HCT116 (cell line): Measurements from ENCODE around the gene ZGPAT. TPM values are rescaled to one million over a fixed set of nuclear protein-coding genes. Genes with fewer than 3 reads are reported as not detected.

Source experiments
- ATAC-seq: fragments of 200-7000 bp; cut with Tn5 transposase; 2 replicates; pipeline ENCODE4 v1.9.1; 2020; ENCODE audit warnings: mild to moderate bottlenecking, moderate library complexity
- BruUV-seq: library from RNA; stranded (reverse); fragments of 400-500 nt; replicated peaks from 2 replicates; lab custom pipeline; 2021; lab: Mats Ljungman, UMichigan
- CTCF ChIA-PET: fragments of 300-600 bp; sonication (Branson Sonifier 250); formaldehyde crosslinking; loops from one replicate; lab custom pipeline; 2021; ENCODE audit warnings: antibody characterized with exemption; lab: Charles Lee
- POLR2A ChIA-PET: fragments of 300-600, 350-600 bp; sonication (Branson Sonifier 250); formaldehyde crosslinking; loops from one replicate; lab custom pipeline; 2021; ENCODE audit warnings: antibody characterized with exemption; lab: Charles Lee
- RAD21 ChIA-PET, 2 experiments: fragments of 300-600 bp; sonication (Branson Sonifier 250); formaldehyde crosslinking; loops; one replicate each; lab custom pipeline; 2023; ENCODE audit warnings: low total read pairs in 2 of 2; ENCODE audit not compliant: uncharacterized antibody in 2 of 2, unreplicated experiment in 2 of 2, low non-redundant PET in 1 of 2; lab: Charles Lee
- DNase-seq: peaks from one replicate; pipeline ENCODE4 v3.0.0-alpha.2; 2010; ENCODE audit warnings: low read depth, low spot score
- H2AFZ ChIP-seq: fragments of 200-600 bp; shearing (Covaris generic), sonication (generic); 2 replicates; pipeline ENCODE4 v1.6.1; 2017; ENCODE audit warnings: low read depth, mixed run types, mixed read lengths, antibody characterized with exemption, low read length; ENCODE audit not compliant: poor library complexity, severe bottlenecking
- H3K27ac ChIP-seq: 2 replicates; pipeline ENCODE4 v1.5.1; 2012; ENCODE audit warnings: low read depth, low read length
- H3K27me3 ChIP-seq: fragments of 200-600 bp; sonication (generic); 2 replicates; pipeline ENCODE4 v1.6.1; 2016; ENCODE audit warnings: mixed run types, low read length, mixed read lengths; ENCODE audit not compliant: insufficient read depth
- H3K36me3 ChIP-seq, 2 experiments: fragments of 200-500 bp in 1 of 2; fragments of 200-600 bp in 1 of 2; sonication (Bioruptor generic) in 1 of 2; sonication (generic) in 1 of 2; 2 replicates each; pipeline versions ENCODE4 v1.5.1 to v1.6.1; 2014 to 2016; ENCODE audit warnings: low read length in 2 of 2, inconsistent platforms in 1 of 2, mixed read lengths in 1 of 2, mixed run types in 1 of 2; ENCODE audit not compliant: insufficient read depth in 2 of 2, control insufficient read depth in 1 of 2
- H3K4me1 ChIP-seq, 2 experiments: fragments of 200-600 bp in 1 of 2; sonication (generic) in 1 of 2; 2 replicates each; pipeline versions ENCODE4 v1.5.1 to v1.6.1; 2012 to 2017; ENCODE audit warnings: low read length in 2 of 2, inconsistent platforms in 1 of 2, mild to moderate bottlenecking in 1 of 2, mixed read lengths in 1 of 2, mixed run types in 1 of 2, moderate library complexity in 1 of 2; ENCODE audit not compliant: insufficient read depth in 2 of 2, control insufficient read depth in 1 of 2
- H3K4me2 ChIP-seq: fragments of 200-600 bp; sonication (generic); 2 replicates; pipeline ENCODE4 v1.6.1; 2017; ENCODE audit warnings: mixed run types, low read length, mixed read lengths
- H3K4me3 ChIP-seq, 2 experiments: fragments of 200-600 bp in 1 of 2; sonication (generic) in 1 of 2; replicated peaks in 1 of 2; 2 replicates each; pipeline ENCODE4 v1.5.1; 2011 to 2016; ENCODE audit warnings: low read length in 2 of 2, control low read depth in 1 of 2, low read depth in 1 of 2, mild to moderate bottlenecking in 1 of 2, mixed read lengths in 1 of 2, mixed run types in 1 of 2
- H3K79me2 ChIP-seq: fragments of 200-600 bp; sonication (generic); 2 replicates; pipeline ENCODE4 v1.6.1; 2017; ENCODE audit warnings: mild to moderate bottlenecking, mixed run types, low read length, moderate library complexity, mixed read lengths; ENCODE audit not compliant: insufficient read depth
- H3K9ac ChIP-seq: fragments of 200-600 bp; sonication (generic); 2 replicates; pipeline ENCODE4 v1.6.1; 2016; ENCODE audit warnings: low read length, mixed read lengths
- H3K9me2 ChIP-seq: fragments of 200-600 bp; sonication (generic), shearing (Covaris generic); 2 replicates; pipeline ENCODE4 v1.6.1; 2017; ENCODE audit warnings: mixed run types, mild to moderate bottlenecking, moderate library complexity; ENCODE audit not compliant: insufficient read depth
- H3K9me3 ChIP-seq, 2 experiments: fragments of 200-500 bp in 1 of 2; fragments of 200-600 bp in 1 of 2; sonication (Bioruptor generic) in 1 of 2; sonication (generic) in 1 of 2; 2 replicates each; pipeline ENCODE4 v1.6.1; 2014 to 2017; ENCODE audit warnings: low read length in 2 of 2, mixed read lengths in 2 of 2, inconsistent platforms in 1 of 2, low read depth in 1 of 2, mild to moderate bottlenecking in 1 of 2, mixed run types in 1 of 2, moderate library complexity in 1 of 2; ENCODE audit not compliant: control insufficient read depth in 1 of 2, insufficient read depth in 1 of 2
- H4K20me1 ChIP-seq: fragments of 200-600 bp; sonication (generic), shearing (Covaris generic); 2 replicates; pipeline ENCODE4 v1.6.1; 2017; ENCODE audit warnings: mixed run types, mild to moderate bottlenecking, moderate library complexity; ENCODE audit not compliant: insufficient read depth
- CBX3 ChIP-seq: IDR thresholded peaks from 2 replicates; pipeline ENCODE4 v1.6.1; 2012; ENCODE audit warnings: low read depth
- CEBPB ChIP-seq: IDR thresholded peaks from 2 replicates; pipeline ENCODE4 v1.6.1; 2012; ENCODE audit warnings: low read depth
- EGR1 ChIP-seq: IDR thresholded peaks from 2 replicates; pipeline ENCODE4 v1.6.1; 2012; ENCODE audit warnings: low read depth
- ELF1 ChIP-seq: IDR thresholded peaks from 2 replicates; pipeline ENCODE4 v1.6.1; 2012; ENCODE audit warnings: low read depth, borderline replicate concordance
- EZH2 ChIP-seq: fragments of 200-600 bp; sonication (generic); IDR thresholded peaks from 2 replicates; pipeline ENCODE4 v1.6.1; 2017; ENCODE audit warnings: antibody characterized with exemption, mixed run types
- EZH2phosphoT487 ChIP-seq: fragments of 200-600 bp; IDR thresholded peaks from 2 replicates; pipeline ENCODE4 v1.6.1; 2018; ENCODE audit warnings: antibody characterized with exemption, borderline replicate concordance
- FOSL1 ChIP-seq: IDR thresholded peaks from 2 replicates; pipeline ENCODE4 v1.6.1; 2012; ENCODE audit warnings: low read depth
- JUND ChIP-seq: IDR thresholded peaks from 2 replicates; pipeline ENCODE4 v1.6.1; 2012
- POLR2A ChIP-seq: IDR thresholded peaks from 2 replicates; pipeline ENCODE4 v1.7.0; 2011; ENCODE audit warnings: borderline replicate concordance; ENCODE audit not compliant: insufficient read depth, insufficient read length; ENCODE audit errors: extremely low read depth
- POLR2AphosphoS5 ChIP-seq: IDR thresholded peaks from 2 replicates; pipeline ENCODE4 v1.6.1; 2011; ENCODE audit warnings: mild to moderate bottlenecking, low read depth, low read length, moderate library complexity
- SP1 ChIP-seq: IDR thresholded peaks from 2 replicates; pipeline ENCODE4 v1.6.1; 2012; ENCODE audit warnings: low read depth
- SRF ChIP-seq: IDR thresholded peaks from 2 replicates; pipeline ENCODE4 v1.6.1; 2012; ENCODE audit warnings: low read depth
- TCF7L2 ChIP-seq: IDR thresholded peaks from 2 replicates; pipeline ENCODE4 v1.7.0; 2011; ENCODE audit warnings: borderline replicate concordance, inconsistent platforms; ENCODE audit not compliant: insufficient read depth, insufficient read length; ENCODE audit errors: extremely low read depth
- YY1 ChIP-seq: IDR thresholded peaks from 2 replicates; pipeline ENCODE4 v1.6.1; 2011; ENCODE audit warnings: low read length, low read depth, moderate library complexity, mild to moderate bottlenecking; ENCODE audit not compliant: insufficient replicate concordance; ENCODE audit errors: extremely low read depth
- ZFX ChIP-seq: fragments of 450-650 bp; IDR thresholded peaks from 2 replicates; pipeline ENCODE4 v1.6.1; 2017
- ZNF274 ChIP-seq: fragments of 200-500 bp; sonication (Bioruptor generic); IDR thresholded peaks from 2 replicates; pipeline ENCODE4 v1.6.1; 2014; ENCODE audit warnings: mild to moderate bottlenecking, low read depth, low read length, inconsistent platforms
- intact Hi-C: fragments of 100-400 bp; cut with micrococcal nuclease; formaldehyde crosslinking; loops from 2 replicates; pipeline ENCODE4 v1.10.0; 2022
- total RNA-seq: library from RNA; stranded (reverse); gene quantifications from one replicate; pipeline ENCODE4 v1.2.1, GENCODE V29; 2021; ENCODE audit not compliant: unreplicated experiment
- TF ChIP-seq, protein P1 (sequence below), 3 experiments: fragments of 200-600 bp in 1 of 3; sonication (generic) in 1 of 3; IDR thresholded peaks in 2 of 3; conservative IDR thresholded peaks in 1 of 3; 2 replicates each; pipeline ENCODE4 v1.5.1; 2012 to 2017; ENCODE audit warnings: low read depth in 2 of 3, low read length in 2 of 3, antibody characterized with exemption in 1 of 3, borderline replicate concordance in 1 of 3, control low read depth in 1 of 3, mild to moderate bottlenecking in 1 of 3, mixed read lengths in 1 of 3, mixed run types in 1 of 3, moderate library complexity in 1 of 3; ENCODE audit not compliant: insufficient read depth in 1 of 3
- TF ChIP-seq, protein P2 (sequence below): IDR thresholded peaks from 2 replicates; pipeline ENCODE4 v1.6.1; 2012; ENCODE audit warnings: low read depth
- TF ChIP-seq, protein P3 (sequence below): IDR thresholded peaks from 2 replicates; pipeline ENCODE4 v1.6.1; 2012

The ZGPAT gene
- total RNA-seq, 1 experiment from 2014 or later, result 30.6 TPM

DNA sequence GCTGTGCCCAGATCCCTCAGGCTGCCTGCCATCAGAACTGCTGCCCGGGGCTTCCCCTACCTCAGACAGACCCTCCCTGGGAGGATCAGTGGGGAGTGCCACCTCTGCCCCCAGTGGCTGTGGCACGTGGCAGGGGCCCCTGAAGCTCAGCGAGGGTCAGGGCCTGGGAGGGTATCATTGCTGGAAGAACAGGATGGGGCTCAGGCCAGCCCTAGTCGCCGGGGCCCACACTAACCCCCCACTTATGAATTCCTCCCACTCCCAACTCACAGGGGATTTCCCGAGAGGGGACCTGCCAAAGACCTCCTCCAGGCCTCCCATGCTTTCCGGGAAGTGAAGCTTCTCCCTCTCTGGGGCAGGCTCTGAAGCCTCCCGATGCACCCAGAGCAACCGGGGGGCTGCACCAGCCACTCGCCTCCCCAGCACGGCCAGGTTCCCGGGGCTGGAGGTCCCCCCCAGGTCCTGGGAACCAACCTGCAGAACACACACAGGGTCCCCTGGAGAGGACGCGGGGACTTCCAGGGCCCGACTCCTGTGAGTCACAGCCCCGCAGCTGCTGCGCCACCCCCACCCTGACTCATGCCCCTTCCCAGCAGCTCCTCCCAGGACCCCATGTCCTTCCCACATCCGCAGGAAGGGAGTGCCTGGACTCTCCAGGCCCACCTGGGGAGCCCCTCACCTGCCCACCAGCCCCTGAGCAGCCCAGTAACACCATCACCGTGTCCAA, 8.9 kb upstream of the ZGPAT start:
- Histone ChIP-seq H3K27ac (peak overlapping the region; percentile 91), H3K9me3 (no peaks in the 10 kb centered on the region), H3K9me2 (no peaks in the 10 kb centered on the region), H3K4me2 (peak overlapping the region; percentile 78), H3K79me2 (peaks cover 10% of the 10 kb centered on the region; the same call in 1 of the 2 replicates), H3K4me3 (peak overlapping the region; percentile 37 to 41), H3K9ac (peak overlapping the region; percentile 71), H3K27me3 (no peaks in the 10 kb centered on the region), H3K4me1 (peaks cover 35 to 78% of the 10 kb centered on the region in 2 experiments), H2AFZ (no peak overlapping the region), H3K36me3 (peaks cover 0 to 8% of the 10 kb centered on the region in 2 experiments; a peak in 1 of 4 replicates), H4K20me1 (no peaks in the 10 kb centered on the region)
- DNase-seq (peak; percentile 67), ATAC-seq (peak; percentile 58)
- ChIA-PET RAD21 (interaction anchor here (0.6 to 0.9 kb wide), 2 partner anchors 17 to 166 kb away, joined by 3 read pairs; no protein-coding TSS in a partner anchor), POLR2A (interaction anchor here (1.1 to 3.1 kb wide), 8 partner anchors 9 to 259 kb away, joined by 3 to 12 read pairs (median 6); partner anchors contain the start of genes ARFRP1, RTEL1, TPD52L2 and ZGPAT), CTCF (interaction anchor here (1.4 to 1.6 kb wide), 2 partner anchors 9 to 161 kb away, joined by 3 to 6 read pairs; partner anchors contain the start of genes ARFRP1, PTK6 and ZGPAT)
- BruUV-seq, result no TSS peak
- intact Hi-C loops, result loop anchor here (5.0 kb wide), 3 partner anchors 117 to 258 kb away; partner anchors contain the start of genes PTK6 and UCKL1
- no peak for TF ChIP-seq SRF
- no peak for TF ChIP-seq ZFX
- no peak for TF ChIP-seq EZH2
- TF ChIP-seq CEBPB, result no peak
- TF ChIP-seq EGR1, result no peak
- TF ChIP-seq, protein P1, sequence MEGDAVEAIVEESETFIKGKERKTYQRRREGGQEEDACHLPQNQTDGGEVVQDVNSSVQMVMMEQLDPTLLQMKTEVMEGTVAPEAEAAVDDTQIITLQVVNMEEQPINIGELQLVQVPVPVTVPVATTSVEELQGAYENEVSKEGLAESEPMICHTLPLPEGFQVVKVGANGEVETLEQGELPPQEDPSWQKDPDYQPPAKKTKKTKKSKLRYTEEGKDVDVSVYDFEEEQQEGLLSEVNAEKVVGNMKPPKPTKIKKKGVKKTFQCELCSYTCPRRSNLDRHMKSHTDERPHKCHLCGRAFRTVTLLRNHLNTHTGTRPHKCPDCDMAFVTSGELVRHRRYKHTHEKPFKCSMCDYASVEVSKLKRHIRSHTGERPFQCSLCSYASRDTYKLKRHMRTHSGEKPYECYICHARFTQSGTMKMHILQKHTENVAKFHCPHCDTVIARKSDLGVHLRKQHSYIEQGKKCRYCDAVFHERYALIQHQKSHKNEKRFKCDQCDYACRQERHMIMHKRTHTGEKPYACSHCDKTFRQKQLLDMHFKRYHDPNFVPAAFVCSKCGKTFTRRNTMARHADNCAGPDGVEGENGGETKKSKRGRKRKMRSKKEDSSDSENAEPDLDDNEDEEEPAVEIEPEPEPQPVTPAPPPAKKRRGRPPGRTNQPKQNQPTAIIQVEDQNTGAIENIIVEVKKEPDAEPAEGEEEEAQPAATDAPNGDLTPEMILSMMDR (IDR thresholded peaks at IDR 0.05 in 2 of 3, conservative IDR thresholded peaks at IDR 0.05 in 1 of 3; ENCODE audit: borderline replicate concordance in 1 of 3, insufficient read depth in 1 of 3, low read depth in 2 of 3, low read length in 2 of 3), result no peak
- no peak for TF ChIP-seq ELF1
- TF ChIP-seq YY1, result peak; percentile 24
- TF ChIP-seq, protein P2, sequence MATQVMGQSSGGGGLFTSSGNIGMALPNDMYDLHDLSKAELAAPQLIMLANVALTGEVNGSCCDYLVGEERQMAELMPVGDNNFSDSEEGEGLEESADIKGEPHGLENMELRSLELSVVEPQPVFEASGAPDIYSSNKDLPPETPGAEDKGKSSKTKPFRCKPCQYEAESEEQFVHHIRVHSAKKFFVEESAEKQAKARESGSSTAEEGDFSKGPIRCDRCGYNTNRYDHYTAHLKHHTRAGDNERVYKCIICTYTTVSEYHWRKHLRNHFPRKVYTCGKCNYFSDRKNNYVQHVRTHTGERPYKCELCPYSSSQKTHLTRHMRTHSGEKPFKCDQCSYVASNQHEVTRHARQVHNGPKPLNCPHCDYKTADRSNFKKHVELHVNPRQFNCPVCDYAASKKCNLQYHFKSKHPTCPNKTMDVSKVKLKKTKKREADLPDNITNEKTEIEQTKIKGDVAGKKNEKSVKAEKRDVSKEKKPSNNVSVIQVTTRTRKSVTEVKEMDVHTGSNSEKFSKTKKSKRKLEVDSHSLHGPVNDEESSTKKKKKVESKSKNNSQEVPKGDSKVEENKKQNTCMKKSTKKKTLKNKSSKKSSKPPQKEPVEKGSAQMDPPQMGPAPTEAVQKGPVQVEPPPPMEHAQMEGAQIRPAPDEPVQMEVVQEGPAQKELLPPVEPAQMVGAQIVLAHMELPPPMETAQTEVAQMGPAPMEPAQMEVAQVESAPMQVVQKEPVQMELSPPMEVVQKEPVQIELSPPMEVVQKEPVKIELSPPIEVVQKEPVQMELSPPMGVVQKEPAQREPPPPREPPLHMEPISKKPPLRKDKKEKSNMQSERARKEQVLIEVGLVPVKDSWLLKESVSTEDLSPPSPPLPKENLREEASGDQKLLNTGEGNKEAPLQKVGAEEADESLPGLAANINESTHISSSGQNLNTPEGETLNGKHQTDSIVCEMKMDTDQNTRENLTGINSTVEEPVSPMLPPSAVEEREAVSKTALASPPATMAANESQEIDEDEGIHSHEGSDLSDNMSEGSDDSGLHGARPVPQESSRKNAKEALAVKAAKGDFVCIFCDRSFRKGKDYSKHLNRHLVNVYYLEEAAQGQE, result no peak
- TF ChIP-seq TCF7L2, result peak; percentile 19
- TF ChIP-seq SP1, result no peak
- peak; percentile 57 for TF ChIP-seq POLR2AphosphoS5
- no peak for TF ChIP-seq POLR2A
- TF ChIP-seq FOSL1, result no peak
- TF ChIP-seq ZNF274, result no peak
- TF ChIP-seq EZH2phosphoT487, result no peak
- TF ChIP-seq JUND, result no peak
- TF ChIP-seq CBX3, result no peak
- TF ChIP-seq, protein P3, sequence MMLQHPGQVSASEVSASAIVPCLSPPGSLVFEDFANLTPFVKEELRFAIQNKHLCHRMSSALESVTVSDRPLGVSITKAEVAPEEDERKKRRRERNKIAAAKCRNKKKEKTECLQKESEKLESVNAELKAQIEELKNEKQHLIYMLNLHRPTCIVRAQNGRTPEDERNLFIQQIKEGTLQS, result no peak
